Measurements from ENCODE around the gene MRGPRG.

DNA sequence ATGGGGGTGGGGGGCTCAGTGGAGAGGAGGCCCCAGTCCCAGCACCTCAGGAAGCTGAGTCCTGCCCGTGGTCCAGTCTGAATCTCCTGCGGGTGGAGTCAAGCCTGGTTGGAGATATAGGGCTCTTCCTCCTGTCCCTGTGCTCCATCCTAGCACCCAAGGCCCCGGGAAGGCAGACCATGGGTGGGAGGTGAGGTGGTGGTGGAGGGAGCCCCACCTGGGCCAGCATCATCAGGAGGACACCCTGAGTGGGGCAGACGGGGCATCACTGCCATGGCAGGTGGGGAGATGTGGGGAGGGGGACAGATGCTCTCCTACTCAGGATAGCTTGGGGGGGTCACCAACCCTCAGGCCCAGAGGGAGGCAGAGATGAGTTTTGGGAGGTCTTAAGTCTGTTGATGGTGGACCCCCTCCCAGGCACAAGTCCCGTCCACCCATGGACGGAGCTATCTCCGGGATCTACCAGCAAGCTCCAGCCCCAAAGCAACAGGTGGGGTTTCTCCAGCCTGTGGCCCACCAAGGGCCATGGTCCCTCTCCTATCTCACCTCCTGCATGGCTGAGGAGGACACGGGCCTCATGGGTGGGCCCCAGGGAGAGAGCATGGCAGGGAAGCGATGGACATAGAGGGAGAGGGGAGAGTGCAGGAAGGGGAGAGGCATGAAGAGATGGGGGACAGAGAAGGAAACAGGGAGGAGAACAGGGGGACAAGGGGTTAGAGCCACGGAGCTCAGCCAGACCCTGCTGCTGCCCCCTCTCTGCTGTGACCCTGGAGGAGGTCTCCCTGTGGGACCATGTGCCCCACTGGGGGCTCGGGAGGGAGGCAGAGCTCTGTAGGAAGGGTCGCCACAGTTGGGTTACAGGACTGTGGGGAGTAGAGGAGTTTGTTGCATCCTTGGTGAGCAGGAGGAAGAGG, 12.3 kb upstream of the MRGPRG start:
- no peak for TF ChIP-seq RAD21 (conservative IDR thresholded peaks at IDR 0.05 in 1 of 2, IDR thresholded peaks at IDR 0.05 in 1 of 2)
- no peak for TF ChIP-seq POLR2A (IDR thresholded peaks at IDR 0.05; ENCODE audit: low read length)
- TF ChIP-seq CTCF (IDR thresholded peaks at IDR 0.05), result no peak
- TF ChIP-seq, protein P1, sequence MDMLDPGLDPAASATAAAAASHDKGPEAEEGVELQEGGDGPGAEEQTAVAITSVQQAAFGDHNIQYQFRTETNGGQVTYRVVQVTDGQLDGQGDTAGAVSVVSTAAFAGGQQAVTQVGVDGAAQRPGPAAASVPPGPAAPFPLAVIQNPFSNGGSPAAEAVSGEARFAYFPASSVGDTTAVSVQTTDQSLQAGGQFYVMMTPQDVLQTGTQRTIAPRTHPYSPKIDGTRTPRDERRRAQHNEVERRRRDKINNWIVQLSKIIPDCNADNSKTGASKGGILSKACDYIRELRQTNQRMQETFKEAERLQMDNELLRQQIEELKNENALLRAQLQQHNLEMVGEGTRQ (IDR thresholded peaks at IDR 0.05), result no peak
- TF ChIP-seq REST (IDR thresholded peaks at IDR 0.05), result no peak
- TF ChIP-seq EP300 (IDR thresholded peaks at IDR 0.05), result no peak
- TF ChIP-seq RFX5 (IDR thresholded peaks at IDR 0.05), result no peak
- TF ChIP-seq PBX3 (IDR thresholded peaks at IDR 0.05), result no peak
- no peak for TF ChIP-seq KDM5A (IDR thresholded peaks at IDR 0.05)
- TF ChIP-seq CBX8 (IDR thresholded peaks at IDR 0.05), result no peak
- TF ChIP-seq ESRRA (IDR thresholded peaks at IDR 0.05; ENCODE audit: borderline replicate concordance, low read length), result no peak
- TF ChIP-seq GATA3 (IDR thresholded peaks at IDR 0.05; ENCODE audit: borderline replicate concordance), result no peak
- TF ChIP-seq RCOR1 (IDR thresholded peaks at IDR 0.05; ENCODE audit: low read depth, low read length), result no peak
